Activated T-cell treated with anti-CD3 and anti-CD28 coated beads, Interleukin-2, amount 50 U/mL, for 24 hours (primary cell): Measurements from ENCODE around the gene ADAMTSL3.
A peak's percentile ranks its signal among the peaks of the same experiment; 100 is the strongest.

ENCODE experiments used
- DNase-seq: peaks from one replicate; pipeline ENCODE4 v3.0.0-alpha.2; 2020
- H3K27ac Mint-ChIP-seq: 2 replicates; pipeline ENCODE4 v1.8.0; 2020; ENCODE audit warnings: mild to moderate bottlenecking, mixed read lengths
- H3K27me3 Mint-ChIP-seq: 2 replicates; pipeline ENCODE4 v1.8.0; 2020; ENCODE audit warnings: mixed read lengths
- H3K36me3 Mint-ChIP-seq: 2 replicates; pipeline ENCODE4 v1.8.0; 2020; ENCODE audit warnings: low read depth, mixed read lengths
- H3K4me1 Mint-ChIP-seq: 2 replicates; pipeline ENCODE4 v1.8.0; 2020; ENCODE audit warnings: low read depth, mixed read lengths
- H3K4me3 Mint-ChIP-seq: 2 replicates; pipeline ENCODE4 v1.8.0; 2020; ENCODE audit warnings: mild to moderate bottlenecking, moderate library complexity, mixed read lengths
- H3K9me3 Mint-ChIP-seq: 2 replicates; pipeline ENCODE4 v1.8.0; 2020; ENCODE audit warnings: mixed read lengths

ADAMTSL3 gene

GRCh38 chr15:83653639-83654378, at the start of gene ADAMTSL3:
Gene ADAMTSL3, plus strand, starts transcription at chr15:83654123. Its CDS starts 1,639 bp downstream, at chr15:83655762.
- DNase-seq: no peak
- H3K4me1 Mint-ChIP-seq: no peaks in the 10 kb centered on the region
- H3K4me3 Mint-ChIP-seq: no peak within 1 kb of the TSS

GRCh38 chr15:83604549-83604948, 49.4 kb upstream of the ADAMTSL3 start:
- Mint-ChIP-seq H3K4me1 (no peaks in the 10 kb centered on the region), H3K4me3 (no peak overlapping the region), H3K27ac (no peak overlapping the region), H3K9me3 (peaks cover 8% of the 10 kb centered on the region), H3K27me3 (peaks cover 22% of the 10 kb centered on the region), H3K36me3 (no peaks in the 10 kb centered on the region)
- DNase-seq: no peak

More at GRCh38 chr15:83653639-83654378, at the start of gene ADAMTSL3:
- Mint-ChIP-seq H3K36me3 (no peaks in the 10 kb centered on the region), H3K27me3 (peaks cover 58% of the 10 kb centered on the region), H3K27ac (no peak within 1 kb of the TSS), H3K9me3 (no peaks in the 10 kb centered on the region)

GRCh38 chr15:83605111-83605945, 48.6 kb upstream of the ADAMTSL3 start:
- Mint-ChIP-seq H3K27me3 (peaks cover 15% of the 10 kb centered on the region), H3K36me3 (no peaks in the 10 kb centered on the region), H3K4me3 (no peak overlapping the region), H3K4me1 (no peaks in the 10 kb centered on the region), H3K27ac (no peak overlapping the region), H3K9me3 (peaks cover 4% of the 10 kb centered on the region)
- DNase-seq: no peak

GRCh38 chr15:83610132-83610531, 43.8 kb upstream of the ADAMTSL3 start:
- Mint-ChIP-seq H3K9me3 (no peaks in the 10 kb centered on the region), H3K27ac (no peak overlapping the region), H3K27me3 (peaks cover 9% of the 10 kb centered on the region), H3K4me1 (no peaks in the 10 kb centered on the region), H3K36me3 (no peaks in the 10 kb centered on the region), H3K4me3 (no peak overlapping the region)
- DNase-seq: no peak

- H3K9me3 Mint-ChIP-seq: no peaks in the 10 kb centered on the region
- H3K4me1 Mint-ChIP-seq: no peaks in the 10 kb centered on the region
- no peaks in the 10 kb centered on the region for H3K36me3 Mint-ChIP-seq
- H3K4me3 Mint-ChIP-seq: no peak overlapping the region
- DNase-seq: no peak
- peaks cover 9% of the 10 kb centered on the region for H3K27me3 Mint-ChIP-seq
- H3K27ac Mint-ChIP-seq: no peak overlapping the region
These were observed 42.8 kb upstream of the ADAMTSL3 start for GRCh38 chr15:83610901-83611685.

- Mint-ChIP-seq H3K27me3 (peaks cover 8% of the 10 kb centered on the region), H3K9me3 (no peaks in the 10 kb centered on the region), H3K36me3 (no peaks in the 10 kb centered on the region), H3K4me1 (no peaks in the 10 kb centered on the region), H3K27ac (no peak overlapping the region), H3K4me3 (no peak overlapping the region)
- no peak for DNase-seq
These were observed 41.7 kb upstream of the ADAMTSL3 start for GRCh38 chr15:83612226-83612625.

GRCh38 chr15:83612898-83613635, 40.9 kb upstream of the ADAMTSL3 start:
- no peak for DNase-seq
- H3K4me1 Mint-ChIP-seq: no peaks in the 10 kb centered on the region
- no peaks in the 10 kb centered on the region for H3K36me3 Mint-ChIP-seq
- no peaks in the 10 kb centered on the region for H3K9me3 Mint-ChIP-seq
- no peak overlapping the region for H3K27ac Mint-ChIP-seq
- H3K4me3 Mint-ChIP-seq: no peak overlapping the region
- H3K27me3 Mint-ChIP-seq: peaks cover 11% of the 10 kb centered on the region

GRCh38 chr15:83613714-83614113, 40.2 kb upstream of the ADAMTSL3 start:
- Mint-ChIP-seq H3K27ac (no peak overlapping the region), H3K9me3 (no peaks in the 10 kb centered on the region), H3K4me1 (no peaks in the 10 kb centered on the region), H3K4me3 (no peak overlapping the region), H3K27me3 (peaks cover 11% of the 10 kb centered on the region), H3K36me3 (no peaks in the 10 kb centered on the region)
- DNase-seq: no peak

GRCh38 chr15:83616840-83617239, 37.1 kb upstream of the ADAMTSL3 start:
- Mint-ChIP-seq H3K36me3 (no peaks in the 10 kb centered on the region), H3K4me1 (no peaks in the 10 kb centered on the region), H3K9me3 (no peaks in the 10 kb centered on the region), H3K27ac (no peak overlapping the region), H3K27me3 (peaks cover 9% of the 10 kb centered on the region), H3K4me3 (no peak overlapping the region)
- no peak for DNase-seq

GRCh38 chr15:83626171-83626802, 27.6 kb upstream of the ADAMTSL3 start:
- Mint-ChIP-seq H3K36me3 (no peaks in the 10 kb centered on the region), H3K27me3 (peaks cover 5% of the 10 kb centered on the region), H3K4me3 (no peak overlapping the region), H3K4me1 (peaks cover 3% of the 10 kb centered on the region), H3K27ac (peak overlapping the region; percentile 27), H3K9me3 (peaks cover 4% of the 10 kb centered on the region)
- DNase-seq: no peak

- Mint-ChIP-seq H3K36me3 (no peaks in the 10 kb centered on the region), H3K27me3 (peaks cover 3% of the 10 kb centered on the region), H3K9me3 (peaks cover 14% of the 10 kb centered on the region), H3K27ac (no peak overlapping the region), H3K4me3 (no peak overlapping the region), H3K4me1 (no peaks in the 10 kb centered on the region)
- no peak for DNase-seq
These were observed 22.4 kb upstream of the ADAMTSL3 start for GRCh38 chr15:83631534-83631933.

GRCh38 chr15:83643201-83643600, 10.7 kb upstream of the ADAMTSL3 start:
- H3K27ac Mint-ChIP-seq: no peak overlapping the region
- DNase-seq: no peak
- H3K27me3 Mint-ChIP-seq: peaks cover 10% of the 10 kb centered on the region
- H3K4me1 Mint-ChIP-seq: no peaks in the 10 kb centered on the region
- peaks cover 12% of the 10 kb centered on the region for H3K9me3 Mint-ChIP-seq
- no peak overlapping the region for H3K4me3 Mint-ChIP-seq
- H3K36me3 Mint-ChIP-seq: no peaks in the 10 kb centered on the region

- Mint-ChIP-seq H3K9me3 (peaks cover 12% of the 10 kb centered on the region), H3K27ac (no peak overlapping the region), H3K4me3 (no peak overlapping the region)
These were observed 9.5 kb upstream of the ADAMTSL3 start for GRCh38 chr15:83644439-83644838.

More at GRCh38 chr15:83644439-83644838, 9.5 kb upstream of the ADAMTSL3 start:
- Mint-ChIP-seq H3K36me3 (no peaks in the 10 kb centered on the region), H3K27me3 (peaks cover 6% of the 10 kb centered on the region), H3K4me1 (no peaks in the 10 kb centered on the region)
- no peak for DNase-seq
